ENCODE results near the gene GDF10.
A peak's percentile ranks its signal among the peaks of the same experiment; 100 is the strongest.

The GDF10 gene

DNA sequence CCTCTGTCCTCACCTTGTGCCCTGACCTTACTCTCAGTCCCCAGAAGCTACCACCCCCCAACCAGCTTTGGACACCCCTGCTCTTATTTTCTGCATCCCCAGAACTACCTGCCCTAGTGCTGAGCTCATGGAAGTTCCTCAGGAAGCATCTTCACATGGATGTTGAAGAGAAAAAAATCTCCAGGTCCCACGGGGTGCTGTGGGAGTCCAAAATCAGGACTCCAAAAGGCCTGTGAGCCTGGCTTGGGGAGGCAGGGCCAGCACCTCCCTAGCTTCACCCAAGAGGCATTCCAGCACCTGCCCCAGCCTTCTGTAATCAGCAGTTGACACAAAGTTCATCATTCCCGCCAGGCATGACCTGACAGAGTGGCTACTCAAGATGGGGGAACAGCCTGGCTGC is 20.7 kb upstream of the GDF10 start:
- peaks cover 6% of the 10 kb centered on the region for H3K36me3 Mint-ChIP-seq
- no peak for DNase-seq
- peaks cover 47% of the 10 kb centered on the region for H3K4me1 Mint-ChIP-seq
- no peak overlapping the region for H3K27ac Mint-ChIP-seq
- no peaks in the 10 kb centered on the region for H3K9me3 Mint-ChIP-seq
- no peak overlapping the region for H3K4me3 Mint-ChIP-seq
- CTCF ChIA-PET = interaction anchor here (1.8 to 3.5 kb wide), 3 partner anchors 31 to 231 kb away, joined by 3 to 14 read pairs (median 8); no protein-coding TSS in a partner anchor
- peaks cover 15% of the 10 kb centered on the region for H3K27me3 Mint-ChIP-seq

DNA sequence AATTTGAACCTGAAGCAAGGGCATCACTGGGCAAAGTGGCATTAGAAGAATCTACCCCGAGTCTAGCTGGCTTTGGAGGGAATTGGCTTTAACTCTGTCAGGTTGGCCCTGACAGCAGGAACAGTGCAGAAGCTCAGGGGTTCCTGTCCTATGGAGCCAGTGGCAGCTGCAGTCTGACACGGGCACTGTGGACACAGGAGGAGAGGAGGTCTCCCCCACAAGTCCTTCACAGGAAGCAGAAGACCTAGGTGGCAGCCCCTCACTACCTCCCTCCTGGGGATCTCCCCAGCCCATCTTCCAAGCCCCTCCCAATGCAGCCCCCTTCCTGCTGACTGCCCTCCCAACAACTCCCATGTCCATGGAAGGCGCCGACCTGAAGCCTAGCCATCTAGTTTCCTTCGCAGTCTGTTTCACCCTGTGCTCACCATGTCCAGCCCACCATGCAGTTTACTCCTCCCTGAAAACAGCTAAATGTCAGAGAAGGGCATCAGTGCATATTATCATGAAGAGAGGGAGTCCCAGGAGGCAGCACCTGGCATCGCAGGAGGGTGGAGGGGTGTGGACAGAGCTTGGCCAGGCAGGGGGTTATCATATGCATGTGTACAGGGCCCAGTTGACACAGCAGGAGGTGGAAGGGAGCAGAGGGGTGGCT is 17.9 kb upstream of the GDF10 start:
- CTCF ChIA-PET = no interaction called here
- Mint-ChIP-seq H3K9me3 (no peaks in the 10 kb centered on the region), H3K27ac (no peak overlapping the region), H3K27me3 (peaks cover 10% of the 10 kb centered on the region), H3K4me1 (peaks cover 50% of the 10 kb centered on the region), H3K4me3 (no peak overlapping the region), H3K36me3 (peaks cover 4% of the 10 kb centered on the region)
- DNase-seq = no peak

DNA sequence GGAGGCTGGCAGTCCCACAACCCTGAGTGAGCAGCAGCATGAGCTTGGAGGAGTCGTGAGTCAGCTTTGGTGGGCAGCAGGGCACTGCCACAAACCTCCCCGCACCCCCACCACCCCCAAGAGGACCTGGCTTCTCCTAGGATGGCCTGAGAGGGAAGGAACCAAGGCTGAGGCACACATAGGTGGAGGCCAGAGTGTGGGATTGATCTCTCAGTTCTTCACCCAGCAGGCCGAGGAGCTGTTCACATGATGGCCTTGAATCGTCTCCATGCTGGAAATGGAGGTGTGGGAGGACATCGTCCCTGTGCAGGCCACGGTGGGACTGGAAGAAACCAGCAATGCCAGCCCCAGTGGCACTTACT is 17.4 kb upstream of the GDF10 start:
- H3K4me3 Mint-ChIP-seq = no peak overlapping the region
- H3K36me3 Mint-ChIP-seq = no peaks in the 10 kb centered on the region
- no peak overlapping the region for H3K27ac Mint-ChIP-seq
- DNase-seq = no peak
- CTCF ChIA-PET = interaction anchor here (0.6 kb wide), 1 partner anchor 9 kb away, joined by 3 read pairs; no protein-coding TSS in a partner anchor
- H3K9me3 Mint-ChIP-seq = no peaks in the 10 kb centered on the region
- H3K4me1 Mint-ChIP-seq = peaks cover 50% of the 10 kb centered on the region
- H3K27me3 Mint-ChIP-seq = peaks cover 10% of the 10 kb centered on the region

DNA sequence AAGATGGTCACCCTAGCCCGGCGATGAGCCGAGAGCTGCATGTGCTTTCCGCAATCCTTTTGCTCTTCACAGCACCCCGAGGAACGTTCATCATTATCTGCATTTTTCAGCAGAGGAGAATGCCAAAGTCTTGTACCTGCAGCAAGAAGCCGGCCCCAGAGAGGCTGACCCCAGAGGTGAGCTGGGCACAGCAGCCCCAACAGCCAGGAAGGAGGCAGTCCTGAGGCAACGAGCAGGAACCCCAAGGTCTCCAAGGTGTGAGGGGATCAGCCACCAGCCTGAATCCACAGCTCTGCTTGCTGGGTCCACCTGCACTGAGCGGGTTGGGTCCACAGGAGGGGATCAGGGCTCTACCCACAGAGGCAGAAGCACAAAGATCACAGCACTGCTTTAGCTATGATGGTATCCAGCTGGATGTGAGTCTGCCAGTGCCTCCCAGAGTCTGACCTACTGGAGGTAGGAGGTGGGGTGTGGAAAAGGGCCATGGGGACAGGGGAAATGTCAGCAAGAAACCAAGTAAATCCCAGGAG is 16.8 kb upstream of the GDF10 start:
- H3K36me3 Mint-ChIP-seq = no peaks in the 10 kb centered on the region
- H3K4me3 Mint-ChIP-seq = no peak overlapping the region

DNA sequence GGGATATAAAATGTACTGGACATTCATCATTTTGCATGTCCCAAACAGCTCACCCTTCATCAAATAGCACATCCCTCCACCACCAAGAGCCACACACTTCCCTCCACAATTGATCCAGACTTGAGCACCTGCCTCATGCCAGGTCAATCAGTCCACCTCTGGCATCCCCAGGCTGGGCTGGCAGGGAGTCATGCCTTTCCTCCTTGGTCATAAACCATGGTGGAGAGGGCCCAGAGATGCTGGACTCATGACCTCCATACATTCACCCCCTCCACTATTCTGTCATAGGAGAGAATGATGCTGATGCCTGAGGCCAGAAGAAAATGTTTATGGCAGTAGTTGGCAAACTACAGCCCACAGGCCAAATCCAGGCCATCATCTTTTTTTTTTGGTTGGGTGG is 16.1 kb upstream of the GDF10 start:
- Mint-ChIP-seq H3K27ac (no peak overlapping the region), H3K4me1 (peaks cover 41% of the 10 kb centered on the region), H3K27me3 (peaks cover 13% of the 10 kb centered on the region), H3K36me3 (no peaks in the 10 kb centered on the region), H3K4me3 (no peak overlapping the region), H3K9me3 (no peaks in the 10 kb centered on the region)
- CTCF ChIA-PET = no interaction called here
- no peak for DNase-seq

More for the DNA sequence above, 16.8 kb upstream of the GDF10 start:
- no peaks in the 10 kb centered on the region for H3K9me3 Mint-ChIP-seq
- H3K27me3 Mint-ChIP-seq = peaks cover 10% of the 10 kb centered on the region
- H3K4me1 Mint-ChIP-seq = peaks cover 47% of the 10 kb centered on the region
- no peak for DNase-seq
- no peak overlapping the region for H3K27ac Mint-ChIP-seq
- CTCF ChIA-PET = interaction anchor here (0.6 kb wide), 1 partner anchor 10 kb away, joined by 3 read pairs; no protein-coding TSS in a partner anchor

DNA sequence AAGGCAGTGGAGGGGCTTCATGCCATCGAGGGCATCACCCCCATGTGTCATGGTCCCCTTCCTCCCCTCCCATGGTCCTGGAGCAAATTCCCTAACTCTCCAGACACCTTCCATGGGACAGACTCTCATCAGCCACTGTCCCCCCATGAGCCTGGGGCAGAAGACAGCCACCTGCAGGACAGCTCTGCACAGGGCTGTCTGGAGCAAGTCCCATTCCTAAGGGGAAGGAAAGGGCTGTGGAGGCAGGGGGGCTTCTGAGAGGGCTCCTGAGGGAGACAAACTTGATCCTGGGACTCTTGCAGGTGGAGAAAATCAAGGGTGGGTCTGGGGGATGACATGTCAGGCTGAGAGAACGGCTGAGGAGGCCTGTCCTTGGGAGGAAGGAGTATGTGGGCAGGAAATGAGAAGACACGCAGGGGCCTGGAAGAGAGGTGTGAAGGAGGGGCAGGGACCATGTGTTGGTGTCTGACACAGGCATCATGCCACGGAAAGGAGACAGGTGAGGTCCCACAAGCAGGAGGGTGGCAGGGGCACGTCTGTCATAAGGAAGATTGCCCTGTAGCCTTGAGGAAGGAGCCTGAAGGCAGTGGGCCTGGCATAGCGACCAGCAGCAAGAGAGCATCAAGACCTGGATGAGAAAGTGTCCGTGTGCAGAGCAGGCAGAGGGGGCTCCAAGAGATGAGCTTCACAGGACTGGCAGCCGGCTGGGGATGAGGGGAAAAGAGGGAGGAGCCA is 14.4 kb upstream of the GDF10 start:
- DNase-seq = no peak
- Mint-ChIP-seq H3K4me1 (peaks cover 36% of the 10 kb centered on the region), H3K27me3 (peaks cover 17% of the 10 kb centered on the region), H3K9me3 (no peaks in the 10 kb centered on the region), H3K4me3 (no peak overlapping the region), H3K36me3 (no peaks in the 10 kb centered on the region), H3K27ac (peak overlapping the region; percentile 53)
- CTCF ChIA-PET = interaction anchor here (1.0 to 1.4 kb wide), 2 partner anchors 9 to 12 kb away, joined by 4 read pairs; no protein-coding TSS in a partner anchor

DNA sequence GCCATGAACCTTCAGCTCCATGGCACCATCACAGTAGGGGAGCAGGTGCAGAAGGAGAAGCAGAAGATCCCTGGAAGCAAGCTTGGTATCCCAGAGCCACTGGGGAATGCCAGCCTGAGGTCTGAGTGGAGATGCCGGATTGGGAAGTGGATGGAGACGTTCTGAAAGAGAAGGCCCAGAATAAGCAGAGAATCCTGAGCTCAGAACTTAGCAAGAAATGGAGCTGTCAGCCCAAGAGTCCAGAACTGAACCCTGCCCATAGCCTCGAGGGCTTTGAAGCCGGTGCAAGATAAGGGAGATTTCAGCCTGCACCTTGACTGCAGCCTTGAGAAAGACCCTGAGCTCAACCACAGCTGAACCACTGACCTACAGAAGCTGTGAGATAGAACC is 13.9 kb upstream of the GDF10 start:
- Mint-ChIP-seq H3K4me3 (no peak overlapping the region), H3K36me3 (no peaks in the 10 kb centered on the region), H3K27me3 (peaks cover 17% of the 10 kb centered on the region), H3K4me1 (peaks cover 36% of the 10 kb centered on the region), H3K9me3 (no peaks in the 10 kb centered on the region), H3K27ac (peak overlapping the region; percentile 79)
- CTCF ChIA-PET = interaction anchor here (1.0 to 1.4 kb wide), 2 partner anchors 10 to 11 kb away, joined by 4 read pairs; no protein-coding TSS in a partner anchor
- no peak for DNase-seq

DNA sequence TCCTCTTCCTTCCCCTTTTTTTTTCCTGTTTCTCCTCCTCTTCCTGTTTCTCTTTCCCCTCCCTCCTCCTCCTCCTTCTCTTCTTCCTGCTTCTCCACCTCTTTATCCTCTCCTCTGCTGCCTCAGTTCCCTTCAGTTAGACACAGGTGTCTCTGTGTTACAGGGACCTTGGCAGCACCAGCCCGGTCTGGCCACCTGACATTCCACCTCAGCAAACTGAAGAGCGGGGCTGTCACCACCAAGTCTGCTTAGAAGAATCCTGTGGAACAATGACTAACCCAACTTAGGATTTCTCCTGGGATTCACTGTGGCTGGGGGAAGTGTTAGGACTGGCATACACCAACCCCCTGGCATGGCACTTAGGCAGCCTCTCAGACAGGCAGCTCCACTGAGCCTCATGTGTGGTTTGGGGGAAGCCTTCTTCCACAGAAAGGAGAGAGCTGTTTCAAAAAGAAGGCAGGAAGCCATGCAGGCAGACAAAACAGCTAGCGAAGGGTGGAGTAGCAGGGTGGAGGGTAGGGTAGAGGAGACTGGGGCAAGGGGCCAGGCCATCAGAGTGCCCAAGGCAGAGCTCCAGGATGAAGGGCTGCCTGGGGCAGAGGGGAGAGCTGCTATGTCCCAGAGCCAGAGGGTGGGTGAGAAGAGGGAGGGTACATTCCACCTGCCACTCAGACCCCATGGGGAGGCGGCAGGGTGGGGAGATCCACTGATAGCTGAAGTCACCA is 13.2 kb upstream of the GDF10 start:
- Mint-ChIP-seq H3K27ac (peak overlapping the region; percentile 79), H3K36me3 (no peaks in the 10 kb centered on the region), H3K4me3 (no peak overlapping the region), H3K9me3 (no peaks in the 10 kb centered on the region), H3K4me1 (peaks cover 33% of the 10 kb centered on the region), H3K27me3 (peaks cover 22% of the 10 kb centered on the region)
- DNase-seq = peak; percentile 34
- CTCF ChIA-PET = interaction anchor here (1.0 kb wide), 1 partner anchor 10 kb away, joined by 4 read pairs; no protein-coding TSS in a partner anchor

DNA sequence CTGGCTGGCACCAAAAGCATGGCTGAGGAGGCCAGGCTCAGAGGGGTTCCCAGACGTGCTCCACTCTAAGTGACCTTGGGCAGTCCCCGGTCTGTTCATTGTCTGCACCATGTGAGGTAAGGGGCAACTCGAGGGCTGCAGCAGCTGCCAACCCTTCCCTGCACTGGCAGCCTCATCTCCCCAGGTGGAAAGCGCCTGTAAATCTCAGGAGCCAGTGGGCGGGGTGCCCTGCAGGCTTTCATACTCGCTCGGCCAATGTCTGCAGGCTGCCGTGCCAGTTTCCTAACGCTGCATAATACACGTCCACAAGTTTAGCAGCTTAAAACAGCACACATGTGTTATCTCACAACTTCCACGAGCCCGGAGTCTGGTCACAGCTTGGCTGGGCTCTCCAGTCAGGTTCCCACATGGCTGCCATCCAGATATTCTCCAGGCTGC is 12.6 kb upstream of the GDF10 start:
- Mint-ChIP-seq H3K27me3 (peaks cover 19% of the 10 kb centered on the region), H3K4me1 (peaks cover 33% of the 10 kb centered on the region), H3K4me3 (no peak overlapping the region), H3K9me3 (no peaks in the 10 kb centered on the region), H3K27ac (no peak overlapping the region), H3K36me3 (no peaks in the 10 kb centered on the region)
- CTCF ChIA-PET = no interaction called here
- DNase-seq = no peak

DNA sequence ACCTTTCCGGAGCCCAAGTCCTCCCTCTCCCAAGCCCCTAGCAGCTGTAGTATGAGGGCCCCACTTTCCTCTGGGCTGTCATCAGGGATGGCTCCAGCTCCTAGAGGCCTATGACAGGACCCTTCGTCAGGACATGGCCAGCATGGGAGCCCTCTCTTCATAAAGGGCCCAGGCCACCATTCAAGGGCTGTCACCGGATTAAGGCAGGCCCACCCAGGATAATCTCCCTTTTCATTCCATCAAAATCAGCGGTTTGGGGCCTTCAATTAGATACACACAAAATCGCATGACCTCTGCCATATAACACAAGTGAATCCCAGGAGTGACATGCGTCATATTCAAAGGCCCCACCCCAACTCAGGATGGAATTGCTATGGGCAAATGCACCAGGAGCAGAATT is 12.2 kb upstream of the GDF10 start:
- DNase-seq = no peak
- Mint-ChIP-seq H3K27me3 (peaks cover 18% of the 10 kb centered on the region), H3K4me3 (no peak overlapping the region), H3K27ac (no peak overlapping the region), H3K4me1 (peaks cover 33% of the 10 kb centered on the region), H3K9me3 (no peaks in the 10 kb centered on the region), H3K36me3 (no peaks in the 10 kb centered on the region)
- CTCF ChIA-PET = interaction anchor here (1.1 kb wide), 1 partner anchor 240 kb away, joined by 4 read pairs; no protein-coding TSS in a partner anchor

DNA sequence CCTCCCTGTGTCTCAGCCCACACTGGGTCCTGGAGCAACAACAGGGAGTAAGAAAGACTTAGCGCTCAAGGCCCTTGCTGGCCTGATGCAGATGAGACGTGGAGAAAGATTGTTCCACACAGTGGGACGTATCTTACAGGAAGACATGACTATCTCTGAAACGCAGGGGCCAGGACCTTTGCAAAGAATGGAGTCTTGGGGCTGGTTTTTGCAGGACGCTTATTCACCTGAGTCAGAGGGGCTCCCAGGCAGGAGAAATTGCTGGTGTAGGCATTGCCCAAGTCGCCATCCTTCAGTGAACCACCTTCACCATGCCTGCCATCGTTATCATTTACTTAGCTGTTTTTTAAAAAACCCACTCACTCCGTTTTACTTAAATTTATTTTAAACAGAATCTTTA is 11.8 kb upstream of the GDF10 start:
- Mint-ChIP-seq H3K9me3 (no peaks in the 10 kb centered on the region), H3K4me3 (no peak overlapping the region), H3K4me1 (peaks cover 33% of the 10 kb centered on the region), H3K36me3 (no peaks in the 10 kb centered on the region), H3K27me3 (peaks cover 18% of the 10 kb centered on the region), H3K27ac (no peak overlapping the region)
- no peak for DNase-seq
- CTCF ChIA-PET = interaction anchor here (1.1 kb wide), 1 partner anchor 241 kb away, joined by 4 read pairs; no protein-coding TSS in a partner anchor

DNA sequence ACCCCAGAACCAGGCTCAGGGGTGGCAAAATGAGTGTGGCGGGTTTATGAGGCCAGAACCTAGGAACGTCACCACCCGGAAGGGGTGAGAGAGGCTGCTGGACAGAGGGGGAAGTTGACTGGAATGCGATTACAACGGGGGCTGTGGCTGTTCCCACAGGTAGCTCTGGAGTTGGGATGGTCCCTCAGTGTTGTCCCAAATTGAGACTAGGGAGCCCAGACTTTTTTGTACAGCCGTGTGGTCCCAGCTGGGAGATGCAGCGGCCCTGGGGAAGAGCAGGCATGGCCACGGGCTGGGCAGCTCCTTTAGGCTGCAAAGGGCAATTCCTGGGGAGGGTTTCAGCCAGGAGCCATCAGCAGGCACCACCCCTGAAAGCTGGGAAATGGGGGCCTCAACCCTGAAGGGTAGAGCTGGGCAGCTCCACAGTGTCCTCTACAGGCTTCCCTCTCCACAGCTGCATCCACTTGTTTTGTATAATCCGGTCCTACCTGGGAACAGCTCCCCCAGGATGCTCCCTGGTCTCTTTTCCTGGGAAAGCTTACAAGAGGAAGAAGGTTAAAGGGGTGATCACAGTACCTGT is 11.0 kb upstream of the GDF10 start:
- H3K27me3 Mint-ChIP-seq = peaks cover 24% of the 10 kb centered on the region
- CTCF ChIA-PET = interaction anchor here (0.9 to 1.1 kb wide), 2 partner anchors 11 to 241 kb away, joined by 3 to 4 read pairs; partner anchors contain the start of gene GDF10
- no peaks in the 10 kb centered on the region for H3K9me3 Mint-ChIP-seq
- DNase-seq = no peak
- H3K27ac Mint-ChIP-seq = no peak overlapping the region
- H3K4me1 Mint-ChIP-seq = peaks cover 33% of the 10 kb centered on the region
- H3K36me3 Mint-ChIP-seq = no peaks in the 10 kb centered on the region
- no peak overlapping the region for H3K4me3 Mint-ChIP-seq

DNA sequence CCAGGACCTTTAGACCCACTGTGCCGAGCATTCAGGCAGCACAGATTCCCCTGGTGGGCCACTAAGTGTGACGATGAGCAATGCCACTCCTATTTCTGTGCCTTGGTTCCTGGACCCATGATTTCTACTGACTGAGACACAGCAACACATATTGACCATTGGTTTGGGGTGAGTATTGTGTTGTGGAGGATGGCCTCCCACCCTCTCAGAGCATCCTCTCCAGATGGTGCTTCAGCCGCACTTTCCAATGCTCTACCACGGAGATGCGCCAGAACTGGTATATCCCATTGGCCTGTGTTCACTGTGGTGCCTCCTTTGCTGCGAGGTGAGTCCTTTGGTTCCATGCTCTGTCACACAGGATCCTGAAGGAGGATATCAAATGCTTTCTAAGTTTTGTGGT is 10.1 kb upstream of the GDF10 start:
- peaks cover 28% of the 10 kb centered on the region for H3K27me3 Mint-ChIP-seq
- CTCF ChIA-PET = no interaction called here
- DNase-seq = no peak

DNA sequence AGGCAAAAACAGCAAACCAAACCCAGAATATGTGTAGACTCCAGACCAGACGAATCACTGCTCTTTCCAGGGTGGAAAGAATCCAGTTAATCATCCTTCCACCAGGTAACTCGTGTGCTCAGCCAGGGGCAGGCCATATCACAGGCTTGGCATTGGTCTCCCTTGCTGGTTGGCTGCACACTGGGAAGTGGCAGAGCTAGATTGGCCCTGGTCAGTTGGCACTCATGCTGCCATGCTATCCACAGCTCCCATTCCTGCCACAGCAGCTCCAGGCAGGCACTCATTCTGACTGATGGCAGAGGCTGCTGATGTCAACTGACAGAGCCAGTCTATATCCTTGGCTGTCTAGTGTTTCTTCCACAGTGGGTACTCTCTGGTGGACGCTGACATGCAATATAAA is 9.7 kb upstream of the GDF10 start:
- H3K4me1 Mint-ChIP-seq = peaks cover 26% of the 10 kb centered on the region
- no peaks in the 10 kb centered on the region for H3K9me3 Mint-ChIP-seq
- H3K27ac Mint-ChIP-seq = no peak overlapping the region
- CTCF ChIA-PET = no interaction called here
- no peak for DNase-seq
- H3K4me3 Mint-ChIP-seq = no peak overlapping the region
- no peaks in the 10 kb centered on the region for H3K36me3 Mint-ChIP-seq
- H3K27me3 Mint-ChIP-seq = peaks cover 32% of the 10 kb centered on the region

More for the DNA sequence above, 10.1 kb upstream of the GDF10 start:
- no peaks in the 10 kb centered on the region for H3K9me3 Mint-ChIP-seq
- no peak overlapping the region for H3K4me3 Mint-ChIP-seq
- peaks cover 29% of the 10 kb centered on the region for H3K4me1 Mint-ChIP-seq
- no peak overlapping the region for H3K27ac Mint-ChIP-seq
- H3K36me3 Mint-ChIP-seq = no peaks in the 10 kb centered on the region

Measured in activated naive CD4-positive, alpha-beta T cell treated with anti-CD3 and anti-CD28 coated beads, Interleukin-2, amount 10 ng/mL, durations not matched to agents 7 days and 5 days (primary cell).